GM12878 (cell line): Measurements from ENCODE around the gene STAG2.

Experiments used
- FOXM1 ChIP-seq: IDR thresholded peaks from 2 replicates; pipeline ENCODE4 v1.6.1; 2012; ENCODE audit warnings: low read depth, mild to moderate bottlenecking, inconsistent platforms, low read length, moderate library complexity
- IRF4 ChIP-seq: IDR thresholded peaks from 2 replicates; pipeline ENCODE4 v1.6.1; 2011; ENCODE audit warnings: low read depth, low read length
- NFYB ChIP-seq: IDR thresholded peaks from 2 replicates; pipeline ENCODE4 v1.6.1; 2011; ENCODE audit warnings: low read depth, mild to moderate bottlenecking, low read length, improper control_type of control experiment, moderate library complexity; ENCODE audit not compliant: insufficient read depth
- PML ChIP-seq: IDR thresholded peaks from 2 replicates; pipeline ENCODE4 v1.6.1; 2012; ENCODE audit warnings: low read length, inconsistent platforms
- POLR2A ChIP-seq: IDR thresholded peaks from 2 replicates; pipeline ENCODE4 v1.6.1; 2011; ENCODE audit warnings: low read depth, mild to moderate bottlenecking, low read length
- RAD21 ChIP-seq: IDR thresholded peaks from 2 replicates; pipeline ENCODE4 v1.6.1; 2011; ENCODE audit warnings: mild to moderate bottlenecking, low read depth, low read length, moderate library complexity; ENCODE audit not compliant: insufficient read depth
- SP1 ChIP-seq: IDR thresholded peaks from one replicate; pipeline ENCODE4 v1.6.1; 2011; ENCODE audit warnings: low read depth, low read length
- YY1 ChIP-seq: IDR thresholded peaks from 2 replicates; pipeline ENCODE4 v1.6.1; 2011; ENCODE audit warnings: low read depth, mild to moderate bottlenecking, low read length
- TF ChIP-seq, protein P1 (sequence below): IDR thresholded peaks from 2 replicates; pipeline ENCODE4 v1.6.1; 2012; ENCODE audit warnings: low read depth, low read length, improper control_type of control experiment
- TF ChIP-seq, protein P2 (sequence below), 3 experiments: IDR thresholded peaks in 2 of 3; conservative IDR thresholded peaks in 1 of 3; 2 replicates each; pipeline ENCODE4 v1.5.1; 2011; ENCODE audit warnings: low read depth in 3 of 3, low read length in 3 of 3, mild to moderate bottlenecking in 3 of 3, control low read depth in 2 of 3, moderate library complexity in 2 of 3, inconsistent platforms in 1 of 3, mixed read lengths in 1 of 3; ENCODE audit not compliant: control insufficient read depth in 2 of 3, insufficient read depth in 1 of 3; ENCODE audit errors: extremely low read depth in 1 of 3
- TF ChIP-seq, protein P3 (sequence below): IDR thresholded peaks from 2 replicates; pipeline ENCODE4 v1.6.1; 2012; ENCODE audit warnings: mild to moderate bottlenecking, low read depth, low read length
- TF ChIP-seq, protein P4 (sequence below): fragments of 450-650 bp; IDR thresholded peaks from 2 replicates; pipeline ENCODE4 v1.6.1; 2018; ENCODE audit warnings: borderline replicate concordance, mild to moderate bottlenecking; ENCODE audit not compliant: partially characterized antibody

DNA sequence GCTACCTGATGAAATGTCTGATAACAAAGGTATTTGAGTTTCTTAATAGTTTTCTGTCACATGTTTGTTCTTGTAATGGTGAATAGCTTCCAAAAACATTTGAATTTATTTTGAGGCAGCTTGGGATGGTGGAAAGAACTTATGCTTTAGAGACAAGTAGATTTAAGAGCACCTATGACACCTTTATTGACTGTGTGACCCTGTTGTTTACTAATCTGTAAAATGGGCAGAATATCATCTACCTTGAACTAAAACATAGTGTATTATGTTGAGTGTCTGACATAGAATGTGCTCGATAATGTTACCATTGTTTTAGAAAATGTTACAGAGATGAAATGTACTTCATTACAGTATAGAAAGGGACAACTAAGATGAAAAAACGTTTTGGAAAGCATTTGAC is 24.9 kb downstream of the STAG2 start:
- TF ChIP-seq, protein P1, sequence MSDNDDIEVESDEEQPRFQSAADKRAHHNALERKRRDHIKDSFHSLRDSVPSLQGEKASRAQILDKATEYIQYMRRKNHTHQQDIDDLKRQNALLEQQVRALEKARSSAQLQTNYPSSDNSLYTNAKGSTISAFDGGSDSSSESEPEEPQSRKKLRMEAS: no peak
- no peak for TF ChIP-seq FOXM1
- TF ChIP-seq SP1: no peak
- TF ChIP-seq POLR2A: no peak
- TF ChIP-seq, protein P2, sequence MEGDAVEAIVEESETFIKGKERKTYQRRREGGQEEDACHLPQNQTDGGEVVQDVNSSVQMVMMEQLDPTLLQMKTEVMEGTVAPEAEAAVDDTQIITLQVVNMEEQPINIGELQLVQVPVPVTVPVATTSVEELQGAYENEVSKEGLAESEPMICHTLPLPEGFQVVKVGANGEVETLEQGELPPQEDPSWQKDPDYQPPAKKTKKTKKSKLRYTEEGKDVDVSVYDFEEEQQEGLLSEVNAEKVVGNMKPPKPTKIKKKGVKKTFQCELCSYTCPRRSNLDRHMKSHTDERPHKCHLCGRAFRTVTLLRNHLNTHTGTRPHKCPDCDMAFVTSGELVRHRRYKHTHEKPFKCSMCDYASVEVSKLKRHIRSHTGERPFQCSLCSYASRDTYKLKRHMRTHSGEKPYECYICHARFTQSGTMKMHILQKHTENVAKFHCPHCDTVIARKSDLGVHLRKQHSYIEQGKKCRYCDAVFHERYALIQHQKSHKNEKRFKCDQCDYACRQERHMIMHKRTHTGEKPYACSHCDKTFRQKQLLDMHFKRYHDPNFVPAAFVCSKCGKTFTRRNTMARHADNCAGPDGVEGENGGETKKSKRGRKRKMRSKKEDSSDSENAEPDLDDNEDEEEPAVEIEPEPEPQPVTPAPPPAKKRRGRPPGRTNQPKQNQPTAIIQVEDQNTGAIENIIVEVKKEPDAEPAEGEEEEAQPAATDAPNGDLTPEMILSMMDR (IDR thresholded peaks at IDR 0.05 in 2 of 3, conservative IDR thresholded peaks at IDR 0.05 in 1 of 3; ENCODE audit: control insufficient read depth in 2 of 3, extremely low read depth in 1 of 3, insufficient read depth in 1 of 3, low read depth in 3 of 3, low read length in 3 of 3): no peak
- TF ChIP-seq NFYB: no peak
- TF ChIP-seq YY1: no peak
- TF ChIP-seq, protein P3, sequence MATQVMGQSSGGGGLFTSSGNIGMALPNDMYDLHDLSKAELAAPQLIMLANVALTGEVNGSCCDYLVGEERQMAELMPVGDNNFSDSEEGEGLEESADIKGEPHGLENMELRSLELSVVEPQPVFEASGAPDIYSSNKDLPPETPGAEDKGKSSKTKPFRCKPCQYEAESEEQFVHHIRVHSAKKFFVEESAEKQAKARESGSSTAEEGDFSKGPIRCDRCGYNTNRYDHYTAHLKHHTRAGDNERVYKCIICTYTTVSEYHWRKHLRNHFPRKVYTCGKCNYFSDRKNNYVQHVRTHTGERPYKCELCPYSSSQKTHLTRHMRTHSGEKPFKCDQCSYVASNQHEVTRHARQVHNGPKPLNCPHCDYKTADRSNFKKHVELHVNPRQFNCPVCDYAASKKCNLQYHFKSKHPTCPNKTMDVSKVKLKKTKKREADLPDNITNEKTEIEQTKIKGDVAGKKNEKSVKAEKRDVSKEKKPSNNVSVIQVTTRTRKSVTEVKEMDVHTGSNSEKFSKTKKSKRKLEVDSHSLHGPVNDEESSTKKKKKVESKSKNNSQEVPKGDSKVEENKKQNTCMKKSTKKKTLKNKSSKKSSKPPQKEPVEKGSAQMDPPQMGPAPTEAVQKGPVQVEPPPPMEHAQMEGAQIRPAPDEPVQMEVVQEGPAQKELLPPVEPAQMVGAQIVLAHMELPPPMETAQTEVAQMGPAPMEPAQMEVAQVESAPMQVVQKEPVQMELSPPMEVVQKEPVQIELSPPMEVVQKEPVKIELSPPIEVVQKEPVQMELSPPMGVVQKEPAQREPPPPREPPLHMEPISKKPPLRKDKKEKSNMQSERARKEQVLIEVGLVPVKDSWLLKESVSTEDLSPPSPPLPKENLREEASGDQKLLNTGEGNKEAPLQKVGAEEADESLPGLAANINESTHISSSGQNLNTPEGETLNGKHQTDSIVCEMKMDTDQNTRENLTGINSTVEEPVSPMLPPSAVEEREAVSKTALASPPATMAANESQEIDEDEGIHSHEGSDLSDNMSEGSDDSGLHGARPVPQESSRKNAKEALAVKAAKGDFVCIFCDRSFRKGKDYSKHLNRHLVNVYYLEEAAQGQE: no peak
- no peak for TF ChIP-seq IRF4
- TF ChIP-seq RAD21: no peak
- TF ChIP-seq, protein P4, sequence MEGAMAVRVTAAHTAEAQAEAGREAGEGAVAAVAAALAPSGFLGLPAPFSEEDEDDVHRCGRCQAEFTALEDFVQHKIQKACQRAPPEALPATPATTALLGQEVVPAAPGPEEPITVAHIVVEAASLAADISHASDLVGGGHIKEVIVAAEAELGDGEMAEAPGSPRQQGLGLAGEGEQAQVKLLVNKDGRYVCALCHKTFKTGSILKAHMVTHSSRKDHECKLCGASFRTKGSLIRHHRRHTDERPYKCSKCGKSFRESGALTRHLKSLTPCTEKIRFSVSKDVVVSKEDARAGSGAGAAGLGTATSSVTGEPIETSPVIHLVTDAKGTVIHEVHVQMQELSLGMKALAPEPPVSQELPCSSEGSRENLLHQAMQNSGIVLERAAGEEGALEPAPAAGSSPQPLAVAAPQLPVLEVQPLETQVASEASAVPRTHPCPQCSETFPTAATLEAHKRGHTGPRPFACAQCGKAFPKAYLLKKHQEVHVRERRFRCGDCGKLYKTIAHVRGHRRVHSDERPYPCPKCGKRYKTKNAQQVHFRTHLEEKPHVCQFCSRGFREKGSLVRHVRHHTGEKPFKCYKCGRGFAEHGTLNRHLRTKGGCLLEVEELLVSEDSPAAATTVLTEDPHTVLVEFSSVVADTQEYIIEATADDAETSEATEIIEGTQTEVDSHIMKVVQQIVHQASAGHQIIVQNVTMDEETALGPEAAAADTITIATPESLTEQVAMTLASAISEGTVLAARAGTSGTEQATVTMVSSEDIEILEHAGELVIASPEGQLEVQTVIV: no peak
- no peak for TF ChIP-seq PML
